H9 (cell line): ENCODE results near the gene MRPL2. TPM values are rescaled to one million over a fixed set of nuclear protein-coding genes. Genes with fewer than 3 reads are reported as not detected.

Experiments used
- DNase-seq: peaks from one replicate; pipeline ENCODE4 v3.0.0-alpha.2; 2017
- H2AFZ ChIP-seq: one replicate; pipeline ENCODE4 v1.6.1; 2013; ENCODE audit warnings: mild to moderate bottlenecking, low read length, control low read depth, moderate library complexity
- H2AK5ac ChIP-seq: 2 replicates; pipeline ENCODE4 v1.6.1; 2013; ENCODE audit warnings: low read length, control low read depth, mixed read lengths; ENCODE audit not compliant: insufficient read length
- H2BK120ac ChIP-seq: one replicate; pipeline ENCODE4 v1.6.1; 2013; ENCODE audit warnings: low read depth, mild to moderate bottlenecking, low read length, control low read depth, inconsistent platforms; ENCODE audit not compliant: poor library complexity, severe bottlenecking
- H2BK12ac ChIP-seq: 2 replicates; pipeline ENCODE4 v1.6.1; 2013; ENCODE audit warnings: low read length, control low read depth, mixed read lengths, low read depth; ENCODE audit not compliant: insufficient read length
- H2BK15ac ChIP-seq: 2 replicates; pipeline ENCODE4 v1.6.1; 2013; ENCODE audit warnings: low read depth, low read length, control low read depth
- H2BK20ac ChIP-seq: one replicate; pipeline ENCODE4 v1.6.1; 2013; ENCODE audit warnings: low read depth, mild to moderate bottlenecking, low read length, control low read depth, inconsistent platforms; ENCODE audit not compliant: poor library complexity, severe bottlenecking
- H2BK5ac ChIP-seq: 2 replicates; pipeline ENCODE4 v1.6.1; 2013; ENCODE audit warnings: low read length, control low read depth, mixed read lengths; ENCODE audit not compliant: insufficient read length
- H3K14ac ChIP-seq: 2 replicates; pipeline ENCODE4 v1.6.1; 2013; ENCODE audit warnings: low read length, control low read depth; ENCODE audit not compliant: insufficient read depth
- H3K18ac ChIP-seq: 2 replicates; pipeline ENCODE4 v1.6.1; 2013; ENCODE audit warnings: low read depth, mild to moderate bottlenecking, mixed read lengths, low read length, control low read depth; ENCODE audit not compliant: insufficient read length
- H3K23ac ChIP-seq: 2 replicates; pipeline ENCODE4 v1.6.1; 2013; ENCODE audit warnings: low read length, control low read depth, mixed read lengths, low read depth; ENCODE audit not compliant: insufficient read length
- H3K23me2 ChIP-seq: 2 replicates; pipeline ENCODE4 v1.6.1; 2013; ENCODE audit warnings: low read depth, mild to moderate bottlenecking, mixed read lengths, low read length, control low read depth; ENCODE audit not compliant: insufficient read length, poor library complexity, severe bottlenecking
- H3K27ac ChIP-seq: 2 replicates; pipeline ENCODE4 v1.5.1; 2013; ENCODE audit warnings: low read length, control low read depth, mixed read lengths, low read depth; ENCODE audit not compliant: insufficient read length
- H3K27me3 ChIP-seq: 2 replicates; pipeline ENCODE4 v1.6.1; 2013; ENCODE audit warnings: low read length, control low read depth, inconsistent platforms; ENCODE audit not compliant: insufficient read depth
- H3K4ac ChIP-seq: 2 replicates; pipeline ENCODE4 v1.6.1; 2013; ENCODE audit warnings: low read depth, mild to moderate bottlenecking, control low read depth, inconsistent platforms, low read length, moderate library complexity
- H3K4me1 ChIP-seq: 2 replicates; pipeline ENCODE4 v1.6.1; 2013; ENCODE audit warnings: low read length, control low read depth, inconsistent platforms; ENCODE audit not compliant: insufficient read depth
- H3K4me2 ChIP-seq: 2 replicates; pipeline ENCODE4 v1.6.1; 2013; ENCODE audit warnings: low read length, control low read depth, mixed read lengths; ENCODE audit not compliant: insufficient read length, insufficient read depth
- H3K56ac ChIP-seq: 2 replicates; pipeline ENCODE4 v1.6.1; 2013; ENCODE audit warnings: low read depth, mild to moderate bottlenecking, mixed read lengths, low read length, control low read depth; ENCODE audit not compliant: insufficient read length
- H3K79me1 ChIP-seq: 2 replicates; pipeline ENCODE4 v1.6.1; 2013; ENCODE audit warnings: low read depth, mild to moderate bottlenecking, moderate library complexity, low read length, control low read depth, inconsistent platforms; ENCODE audit not compliant: insufficient read depth, poor library complexity, severe bottlenecking
- H3K79me2 ChIP-seq: 2 replicates; pipeline ENCODE4 v1.6.1; 2013; ENCODE audit warnings: low read length, control low read depth, inconsistent platforms; ENCODE audit not compliant: insufficient read depth
- H3K9ac ChIP-seq: 2 replicates; pipeline ENCODE4 v1.6.1; 2013; ENCODE audit warnings: low read length, control low read depth, mixed read lengths; ENCODE audit not compliant: insufficient read length; ENCODE audit errors: extremely low read depth
- H3K9me3 ChIP-seq: one replicate; pipeline ENCODE4 v1.6.1; 2013; ENCODE audit warnings: low read depth, low read length, inconsistent platforms; ENCODE audit not compliant: control insufficient read depth
- H3T11ph ChIP-seq: one replicate; pipeline ENCODE4 v1.6.1; 2013; ENCODE audit warnings: mild to moderate bottlenecking, low read length, control low read depth, inconsistent platforms
- H4K20me1 ChIP-seq: one replicate; pipeline ENCODE4 v1.6.1; 2013; ENCODE audit not compliant: control insufficient read depth, insufficient read length, insufficient read depth
- H4K5ac ChIP-seq: 2 replicates; pipeline ENCODE4 v1.6.1; 2013; ENCODE audit warnings: low read depth, mild to moderate bottlenecking, mixed read lengths, low read length, control low read depth; ENCODE audit not compliant: insufficient read length
- H4K8ac ChIP-seq: replicated peaks from 2 replicates; pipeline ENCODE4 v1.6.1; 2013; ENCODE audit warnings: low read length, control low read depth, mixed read lengths, low read depth; ENCODE audit not compliant: insufficient read length
- H4K91ac ChIP-seq: 2 replicates; pipeline ENCODE4 v1.6.1; 2013; ENCODE audit warnings: low read depth, mild to moderate bottlenecking, moderate library complexity, mixed read lengths, low read length, control low read depth; ENCODE audit not compliant: insufficient read length
- H3K27ac Mint-ChIP-seq, 3 experiments: 2 replicates in 2 of 3; 3 replicates in 1 of 3; pipeline ENCODE4 v1.8.0; 2020 to 2021; ENCODE audit warnings: mixed read lengths in 3 of 3, mild to moderate bottlenecking in 1 of 3, moderate library complexity in 1 of 3
- H3K27me3 Mint-ChIP-seq: 2 replicates; pipeline ENCODE4 v1.8.0; 2021; ENCODE audit warnings: low read depth, mild to moderate bottlenecking, moderate library complexity, mixed read lengths
- H3K36me3 Mint-ChIP-seq, 3 experiments: 2 replicates in 2 of 3; 3 replicates in 1 of 3; pipeline ENCODE4 v1.8.0; 2020 to 2021; ENCODE audit warnings: low read depth in 3 of 3, mixed read lengths in 3 of 3; ENCODE audit not compliant: insufficient read depth in 1 of 3
- H3K4me1 Mint-ChIP-seq, 2 experiments: 2 replicates each; pipeline ENCODE4 v1.8.0; 2020; ENCODE audit warnings: mixed read lengths in 2 of 2
- H3K4me3 Mint-ChIP-seq, 2 experiments: 2 replicates in 1 of 2; 3 replicates in 1 of 2; pipeline ENCODE4 v1.8.0; 2020 to 2021; ENCODE audit warnings: mild to moderate bottlenecking in 2 of 2, mixed read lengths in 2 of 2, moderate library complexity in 1 of 2
- H3K9me3 Mint-ChIP-seq, 2 experiments: 2 replicates in 1 of 2; 3 replicates in 1 of 2; pipeline ENCODE4 v1.8.0; 2020; ENCODE audit warnings: mild to moderate bottlenecking in 2 of 2, mixed read lengths in 2 of 2, moderate library complexity in 1 of 2
- CTCF ChIP-seq: fragments of 200-600 bp; sonication (generic); conservative IDR thresholded peaks from 3 replicates; pipeline ENCODE4 v1.8.0; 2021; ENCODE audit warnings: antibody characterized with exemption, mild to moderate bottlenecking
- WGBS: extraction: QIAGEN DNeasy Blood & Tissue Kit; methylation state at CpG from one replicate; pipeline ENCODE4 v1.1.7; 2013; ENCODE audit warnings: missing lambda C conversion rate, low lambda C conversion rate, mixed read lengths; ENCODE audit not compliant: insufficient read length; ENCODE audit errors: extremely low coverage; 5-methylcytosine and 5-hydroxymethylcytosine counted together
- total RNA-seq: library from RNA; stranded (reverse); gene quantifications from 2 replicates; pipeline ENCODE4 v1.2.1, GENCODE V29; 2021

Gene MRPL2
- total RNA-seq, 1 experiment from 2014 or later, result 74.4 TPM

GRCh38 chr6:43024436-43024835, 34.8 kb downstream of the MRPL2 start:
- Mint-ChIP-seq H3K36me3 (peaks cover 40 to 66% (median 54%) of the 10 kb centered on the region in 3 experiments; a peak in 6 of 7 replicates), H3K27ac (peak overlapping the region in 2 of 3 experiments; percentile 4 to 42; a peak in 2 of 7 replicates), H3K27me3 (no peaks in the 10 kb centered on the region), H3K4me3 (no peak overlapping the region), H3K4me1 (peaks cover 4 to 12% of the 10 kb centered on the region in 2 experiments; a peak in 3 of 4 replicates), H3K9me3 (no peaks in the 10 kb centered on the region)
- Histone ChIP-seq H4K5ac (no peak overlapping the region), H3K79me1 (peaks cover 7% of the 10 kb centered on the region), H2BK20ac (no peak overlapping the region), H3K4me1 (no peaks in the 10 kb centered on the region), H3K9ac (no peak overlapping the region), H3K14ac (no peak overlapping the region), H4K20me1 (no peaks in the 10 kb centered on the region), H3K27me3 (no peaks in the 10 kb centered on the region), H2BK5ac (no peak overlapping the region), H3K18ac (no peak overlapping the region), H3K56ac (no peak overlapping the region), H3K4me2 (no peak overlapping the region), H2BK12ac (no peak overlapping the region), H4K91ac (no peak overlapping the region), H3K79me2 (0 out of 2 replicates have a peak, but pooled peaks cover 2% of the 10 kb centered on the region), H3K9me3 (no peaks in the 10 kb centered on the region), H3T11ph (no peak overlapping the region), H2BK15ac (no peak overlapping the region), H3K4ac (no peak overlapping the region), H3K23me2 (peaks cover 7% of the 10 kb centered on the region), H3K27ac (no peak overlapping the region), H3K23ac (no peak overlapping the region), H2BK120ac (no peak overlapping the region), H4K8ac (no peak overlapping the region), H2AK5ac (no peak overlapping the region), H2AFZ (no peak overlapping the region)
- no peak for DNase-seq
- TF ChIP-seq CTCF, result no peak
- no CpG with 5 or more reads among the region's 2 CpGs for WGBS
